T-cell (primary cell): Measurements from ENCODE around the gene PVALB. TPM values are rescaled to one million over a fixed set of nuclear protein-coding genes. Genes with fewer than 3 reads are reported as not detected.
A peak's percentile ranks its signal among the peaks of the same experiment; 100 is the strongest.

ENCODE experiments used
- ATAC-seq, 4 experiments: fragments of 200-7000 bp in 3 of 4; fragments of 150-1000 bp in 1 of 4; cut with Tn5 transposase; replicated peaks in 1 of 4; 1 replicate in 3 of 4; 2 replicates in 1 of 4; pipeline ENCODE4 v1.10.0; 2021; ENCODE audit warnings: moderate library complexity in 3 of 4, mild to moderate bottlenecking in 2 of 4, moderate number of reproducible peaks in 1 of 4
- CTCF ChIA-PET, 2 donors: fragments of 300-600 bp; sonication (Branson Sonifier 250); formaldehyde crosslinking; loops; one replicate each; lab custom pipeline; 2022; ENCODE audit warnings: antibody characterized with exemption in 2 of 2; lab: Charles Lee
- POLR2A ChIA-PET, 2 donors: fragments of 300-600 bp; sonication (Branson Sonifier 250); formaldehyde crosslinking; loops; one replicate each; lab custom pipeline; 2022; ENCODE audit warnings: antibody characterized with exemption in 2 of 2; lab: Charles Lee
- DNase-seq, 35 experiments: peaks; one replicate each; pipeline versions ENCODE4 v3.0.0 to v3.0.0-alpha.2; 2013 to 2023
- H3K27ac ChIP-seq: one replicate; pipeline ENCODE4 v1.5.1; 2013; ENCODE audit warnings: low read length
- H3K27me3 ChIP-seq, 2 experiments: replicated peaks in 1 of 2; 1 replicate in 1 of 2; 2 replicates in 1 of 2; pipeline versions ENCODE4 v1.6.1 to v1.7.0; 2013; ENCODE audit warnings: low read length in 1 of 2, mixed read lengths in 1 of 2; ENCODE audit not compliant: control insufficient read depth in 2 of 2, insufficient read depth in 2 of 2; ENCODE audit errors: extremely low read depth in 1 of 2
- H3K36me3 ChIP-seq, 2 donors: 1 replicate in 1 of 2; 2 replicates in 1 of 2; pipeline versions ENCODE4 v1.6.1 to v1.7.0; 2013; ENCODE audit warnings: low read length in 1 of 2; ENCODE audit not compliant: control insufficient read depth in 2 of 2, insufficient read depth in 1 of 2; ENCODE audit errors: extremely low read depth in 1 of 2
- H3K4me1 ChIP-seq, 2 experiments: 1 replicate in 1 of 2; 2 replicates in 1 of 2; pipeline versions ENCODE4 v1.6.1 to v1.7.0; 2013; ENCODE audit warnings: low read length in 2 of 2, mixed read lengths in 1 of 2; ENCODE audit not compliant: insufficient read depth in 2 of 2, control insufficient read depth in 1 of 2; ENCODE audit errors: extremely low read depth in 1 of 2
- H3K4me3 ChIP-seq, 2 donors: 1 replicate in 1 of 2; 2 replicates in 1 of 2; pipeline versions ENCODE4 v1.5.1 to v1.7.0; 2013; ENCODE audit warnings: mild to moderate bottlenecking in 2 of 2, low read length in 1 of 2, moderate library complexity in 1 of 2; ENCODE audit not compliant: control insufficient read depth in 1 of 2; ENCODE audit errors: extremely low read depth in 1 of 2
- H3K9me3 ChIP-seq: 2 replicates; pipeline ENCODE4 v1.7.0; 2013
- H3K27ac Mint-ChIP-seq, 2 donors: one replicate each; pipeline ENCODE4 v1.8.0; 2020 to 2021; ENCODE audit warnings: mild to moderate bottlenecking in 2 of 2, mixed read lengths in 2 of 2
- H3K27me3 Mint-ChIP-seq, 2 donors: one replicate each; pipeline ENCODE4 v1.8.0; 2021 to 2022; ENCODE audit warnings: mixed read lengths in 2 of 2
- H3K36me3 Mint-ChIP-seq: one replicate; pipeline ENCODE4 v1.8.0; 2021; ENCODE audit warnings: mixed read lengths
- H3K4me1 Mint-ChIP-seq, 3 donors: one replicate each; pipeline ENCODE4 v1.8.0; 2020 to 2022; ENCODE audit warnings: mixed read lengths in 3 of 3, mild to moderate bottlenecking in 1 of 3
- H3K4me3 Mint-ChIP-seq, 3 donors: one replicate each; pipeline ENCODE4 v1.8.0; 2020 to 2022; ENCODE audit warnings: mild to moderate bottlenecking in 3 of 3, mixed read lengths in 3 of 3, moderate library complexity in 3 of 3
- H3K9me3 Mint-ChIP-seq, 3 donors: one replicate each; pipeline ENCODE4 v1.8.0; 2020 to 2022; ENCODE audit warnings: mixed read lengths in 3 of 3
- WGBS: methylation state at CpG from one replicate; pipeline ENCODE4 v1.1.5; 2013; ENCODE audit warnings: missing lambda C conversion rate; ENCODE audit not compliant: insufficient coverage; 5-methylcytosine and 5-hydroxymethylcytosine counted together
- total RNA-seq, 35 experiments: library from RNA in 6 of 35; stranded (reverse) in 6 of 35; fragments of 120-200 nt in 1 of 35; gene quantifications; one replicate each; pipeline versions ENCODE4 v1.2.1 to v1.2.4 and lab custom pipeline; 2013 to 2026

Gene PVALB
- total RNA-seq, 5 donors from 2014 or later (not counting 1 experiment from before 2014, with no cell fraction given) = not detected

GRCh38 chr22:36852056-36852973 is 35.5 kb upstream of the PVALB start:
- Histone ChIP-seq H3K4me1 (peaks cover 2 to 19% of the 10 kb centered on the region in 2 experiments), H3K9me3 (no peaks in the 10 kb centered on the region), H3K27ac (no peak overlapping the region), H3K4me3 (no peak overlapping the region), H3K27me3 (peaks cover 0 to 28% of the 10 kb centered on the region in 2 experiments), H3K36me3 (no peaks in the 10 kb centered on the region)
- Mint-ChIP-seq H3K9me3 (no peaks in the 10 kb centered on the region), H3K27me3 (peaks cover 15 to 23% of the 10 kb centered on the region in 2 donors), H3K27ac (no peak overlapping the region), H3K4me3 (no peak overlapping the region), H3K4me1 (peaks cover 18% of the 10 kb centered on the region in 3 donors), H3K36me3 (no peaks in the 10 kb centered on the region)
- ChIA-PET CTCF (interaction anchor here in 1 of 2 donors (0.8 to 1.9 kb wide), 3 partner anchors 65 to 347 kb away, joined by 3 to 10 read pairs (median 4); partner anchors contain the start of gene IFT27), POLR2A (no interaction called here)
- DNase-seq (no peak), ATAC-seq (no peak)
- 88% methylated on average over 1 of the region's 7 CpGs for WGBS

- Mint-ChIP-seq H3K27me3 (peaks cover 21 to 27% of the 10 kb centered on the region in 2 donors), H3K4me1 (peaks cover 10 to 12% (median 11%) of the 10 kb centered on the region in 3 donors), H3K4me3 (no peak overlapping the region), H3K27ac (no peak overlapping the region), H3K9me3 (no peaks in the 10 kb centered on the region), H3K36me3 (no peaks in the 10 kb centered on the region)
- no peaks in the 10 kb centered on the region for H3K9me3 ChIP-seq
- 96% methylated on average over 8 of the region's 10 CpGs for WGBS
- H3K27ac ChIP-seq = no peak overlapping the region
- H3K36me3 ChIP-seq = no peaks in the 10 kb centered on the region
- H3K4me3 ChIP-seq = no peak overlapping the region
- H3K27me3 ChIP-seq = peaks cover 0 to 38% of the 10 kb centered on the region in 2 experiments
- DNase-seq (no peak), ATAC-seq (no peak)
- CTCF ChIA-PET = no interaction called here
- H3K4me1 ChIP-seq = peaks cover 2 to 11% of the 10 kb centered on the region in 2 experiments
- POLR2A ChIA-PET = no interaction called here
Observed at GRCh38 chr22:36850682-36851081, 33.8 kb upstream of the PVALB start.

- no peaks in the 10 kb centered on the region for H3K9me3 Mint-ChIP-seq
- no peak overlapping the region for H3K4me3 Mint-ChIP-seq
- no peaks in the 10 kb centered on the region for H3K9me3 ChIP-seq
- DNase-seq (no peak), ATAC-seq (no peak)
- H3K36me3 ChIP-seq = no peaks in the 10 kb centered on the region
- H3K27ac ChIP-seq = no peak overlapping the region
- H3K4me3 ChIP-seq = no peak overlapping the region
- H3K4me1 ChIP-seq = peaks cover 2 to 11% of the 10 kb centered on the region in 2 experiments
- ChIA-PET POLR2A (no interaction called here), CTCF (interaction anchor here in 1 of 2 donors (0.6 kb wide), 1 partner anchor 416 kb away, joined by 5 read pairs; no protein-coding TSS in a partner anchor)
- H3K27ac Mint-ChIP-seq = no peak overlapping the region
- peaks cover 0 to 38% of the 10 kb centered on the region in 2 experiments for H3K27me3 ChIP-seq
- H3K4me1 Mint-ChIP-seq = peaks cover 9 to 12% (median 10%) of the 10 kb centered on the region in 3 donors
- 65% methylated on average over 10 of the region's 14 CpGs for WGBS
- H3K27me3 Mint-ChIP-seq = peaks cover 25 to 32% of the 10 kb centered on the region in 2 donors
- H3K36me3 Mint-ChIP-seq = no peaks in the 10 kb centered on the region
Observed at GRCh38 chr22:36850056-36850455, 33.2 kb upstream of the PVALB start.

- POLR2A ChIA-PET = no interaction called here
- no peak overlapping the region for H3K27ac ChIP-seq
- Mint-ChIP-seq H3K36me3 (no peaks in the 10 kb centered on the region), H3K4me1 (no peaks in the 10 kb centered on the region), H3K27ac (no peak overlapping the region), H3K9me3 (no peaks in the 10 kb centered on the region), H3K27me3 (peaks cover 40 to 42% of the 10 kb centered on the region in 2 donors), H3K4me3 (no peak overlapping the region)
- DNase-seq (no peak), ATAC-seq (no peak)
- no peaks in the 10 kb centered on the region for H3K36me3 ChIP-seq
- 78% methylated on average over 3 of the region's 6 CpGs for WGBS
- CTCF ChIA-PET = no interaction called here
- no peaks in the 10 kb centered on the region for H3K9me3 ChIP-seq
- H3K4me3 ChIP-seq = no peak overlapping the region
- H3K27me3 ChIP-seq = peaks cover 0 to 38% of the 10 kb centered on the region in 2 experiments
- H3K4me1 ChIP-seq = no peaks in the 10 kb centered on the region
Observed at GRCh38 chr22:36846949-36847348, 30.1 kb upstream of the PVALB start.

DNA sequence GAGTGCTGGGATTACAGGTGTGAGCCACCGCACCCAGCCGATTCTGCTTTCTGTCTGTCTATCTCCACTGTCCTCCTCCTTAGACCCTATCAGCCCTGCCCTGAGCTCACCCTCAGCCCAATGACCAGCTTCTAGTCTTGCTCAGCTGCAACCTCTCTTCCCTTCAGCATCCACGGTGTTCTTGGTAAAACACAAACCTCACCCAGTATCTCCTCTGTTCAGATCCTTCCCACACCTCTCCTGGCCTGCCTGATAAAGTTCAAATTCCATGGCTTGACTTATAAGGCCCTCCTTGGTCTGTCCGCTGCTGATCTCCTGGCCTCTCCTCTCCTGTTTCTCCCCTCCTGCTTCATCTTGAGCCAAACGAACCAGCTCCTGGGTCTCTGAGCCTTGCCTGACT is 29.4 kb upstream of the PVALB start:
- Mint-ChIP-seq H3K27ac (peak overlapping the region in 1 of 2 donors; percentile 20), H3K36me3 (no peaks in the 10 kb centered on the region), H3K4me3 (no peak overlapping the region), H3K4me1 (no peaks in the 10 kb centered on the region), H3K9me3 (no peaks in the 10 kb centered on the region), H3K27me3 (peaks cover 40 to 48% of the 10 kb centered on the region in 2 donors)
- 76% methylated on average over 5 of the region's 5 CpGs for WGBS
- H3K36me3 ChIP-seq = no peaks in the 10 kb centered on the region
- no peaks in the 10 kb centered on the region for H3K4me1 ChIP-seq
- CTCF ChIA-PET = no interaction called here
- POLR2A ChIA-PET = no interaction called here
- no peak overlapping the region for H3K27ac ChIP-seq
- ATAC-seq (no peak), DNase-seq (no peak)
- peaks cover 0 to 38% of the 10 kb centered on the region in 2 experiments for H3K27me3 ChIP-seq
- H3K4me3 ChIP-seq = no peak overlapping the region
- H3K9me3 ChIP-seq = no peaks in the 10 kb centered on the region

DNA sequence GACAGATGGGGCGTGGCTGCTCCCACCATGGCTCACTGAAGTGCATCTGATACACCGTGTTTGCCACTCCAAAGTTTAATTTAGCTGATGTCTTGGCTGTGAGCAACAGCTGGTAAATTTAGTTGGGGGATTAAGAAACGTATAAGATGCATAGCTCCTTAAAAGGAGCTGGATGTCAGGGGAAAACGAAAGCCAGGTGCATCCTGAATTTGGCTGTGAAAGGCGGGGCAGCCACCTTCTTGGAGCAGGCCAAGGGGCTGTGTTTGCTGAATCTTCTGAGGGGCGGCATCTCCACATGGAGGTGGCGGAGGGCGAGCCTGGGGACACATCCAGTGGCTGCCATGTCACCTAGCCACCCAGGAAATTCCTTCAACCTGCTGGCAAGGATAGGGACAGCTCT is 23.3 kb upstream of the PVALB start:
- H3K27ac Mint-ChIP-seq = no peak overlapping the region
- ATAC-seq (no peak), DNase-seq (no peak)
- H3K4me1 ChIP-seq = no peaks in the 10 kb centered on the region
- 10% methylated on average over 4 of the region's 8 CpGs for WGBS
- H3K9me3 Mint-ChIP-seq = peaks cover 0 to 6% (median 6%) of the 10 kb centered on the region in 3 donors
- H3K27ac ChIP-seq = no peak overlapping the region
- no peak overlapping the region for H3K4me3 ChIP-seq
- CTCF ChIA-PET = no interaction called here
- POLR2A ChIA-PET = no interaction called here
- H3K4me3 Mint-ChIP-seq = no peak overlapping the region
- H3K9me3 ChIP-seq = no peaks in the 10 kb centered on the region
- H3K4me1 Mint-ChIP-seq = no peaks in the 10 kb centered on the region
- H3K27me3 Mint-ChIP-seq = peaks cover 29 to 40% of the 10 kb centered on the region in 2 donors
- H3K36me3 Mint-ChIP-seq = no peaks in the 10 kb centered on the region
- H3K27me3 ChIP-seq = peaks cover 0 to 28% of the 10 kb centered on the region in 2 experiments
- no peaks in the 10 kb centered on the region for H3K36me3 ChIP-seq
